WTC11 (cell line): ENCODE measurements around the gene HBE1. TPM values are rescaled to one million over a fixed set of nuclear protein-coding genes. Genes with fewer than 3 reads are reported as not detected.

Source experiments
- ATAC-seq: fragments of 200-7000 bp; cut with Tn5 transposase; 2 replicates; pipeline ENCODE4 v1.10.0; 2021; ENCODE audit warnings: mild to moderate bottlenecking, moderate library complexity
- CTCF ChIA-PET: fragments of 300-600 bp; sonication (Branson Sonifier 250); formaldehyde crosslinking; loops from one replicate; lab custom pipeline; 2021; ENCODE audit warnings: antibody characterized with exemption; lab: Charles Lee
- POLR2A ChIA-PET: fragments of 350-600 bp; sonication (Branson Sonifier 250); formaldehyde crosslinking; loops from one replicate; lab custom pipeline; 2021; ENCODE audit warnings: antibody characterized with exemption; lab: Charles Lee
- DNase-seq: peaks from one replicate; pipeline ENCODE4 v3.0.0; 2021; ENCODE audit warnings: low spot score
- H3K27ac Mint-ChIP-seq: 2 replicates; pipeline ENCODE4 v1.8.0; 2021; ENCODE audit warnings: mixed read lengths
- H3K27me3 Mint-ChIP-seq: 2 replicates; pipeline ENCODE4 v1.8.0; 2021; ENCODE audit warnings: low read depth, mild to moderate bottlenecking, moderate library complexity, mixed read lengths
- H3K36me3 Mint-ChIP-seq: 2 replicates; pipeline ENCODE4 v1.8.0; 2021; ENCODE audit warnings: mixed read lengths
- H3K4me1 Mint-ChIP-seq: 2 replicates; pipeline ENCODE4 v1.8.0; 2022; ENCODE audit warnings: mixed read lengths
- H3K4me3 Mint-ChIP-seq: 2 replicates; pipeline ENCODE4 v1.8.0; 2021; ENCODE audit warnings: mild to moderate bottlenecking, moderate library complexity, mixed read lengths
- H3K9me3 Mint-ChIP-seq: 2 replicates; pipeline ENCODE4 v1.8.0; 2021; ENCODE audit warnings: mixed read lengths
- IRF2 ChIP-seq: sonication (generic); formaldehyde crosslinking; IDR thresholded peaks from 2 replicates; pipeline ENCODE4 v1.8.0; 2022; ENCODE audit warnings: low read depth, missing genetic modification reagents, borderline replicate concordance
- NR3C1 ChIP-seq: sonication (generic); formaldehyde crosslinking; conservative IDR thresholded peaks from 2 replicates; pipeline ENCODE4 v1.8.1; 2023; ENCODE audit warnings: low read depth, mild to moderate bottlenecking, missing genetic modification reagents
- SMAD3 ChIP-seq: sonication (generic); formaldehyde crosslinking; IDR thresholded peaks from 2 replicates; pipeline ENCODE4 v1.8.0; 2022; ENCODE audit warnings: missing genetic modification reagents, mild to moderate bottlenecking, borderline replicate concordance
- TEAD1 ChIP-seq: sonication (generic); formaldehyde crosslinking; IDR thresholded peaks from 2 replicates; pipeline ENCODE4 v1.8.0; 2022; ENCODE audit warnings: mild to moderate bottlenecking, missing genetic modification reagents
- ZNF263 ChIP-seq: sonication (generic); formaldehyde crosslinking; IDR thresholded peaks from 2 replicates; pipeline ENCODE4 v1.8.1; 2022; ENCODE audit warnings: low read depth, mild to moderate bottlenecking, moderate library complexity, missing genetic modification reagents
- total RNA-seq: library from RNA; stranded (reverse); gene quantifications from 3 replicates; pipeline ENCODE4 v1.2.3, GENCODE V29; 2021
- TF ChIP-seq, protein P1 (sequence below): sonication (generic); formaldehyde crosslinking; IDR thresholded peaks from 2 replicates; pipeline ENCODE4 v1.8.0; 2023; ENCODE audit warnings: missing genetic modification reagents, mild to moderate bottlenecking, borderline replicate concordance
- TF ChIP-seq, protein P2 (sequence below): sonication (generic); formaldehyde crosslinking; IDR thresholded peaks from 2 replicates; pipeline ENCODE4 v1.8.1; 2022; ENCODE audit warnings: mild to moderate bottlenecking, missing genetic modification reagents, moderate library complexity, borderline replicate concordance
- TF ChIP-seq, protein P3 (sequence below): sonication (generic); formaldehyde crosslinking; IDR thresholded peaks from 2 replicates; pipeline ENCODE4 v1.8.1; 2022; ENCODE audit warnings: mild to moderate bottlenecking, moderate library complexity, missing genetic modification reagents
- TF ChIP-seq, protein P4 (sequence below): sonication (generic); formaldehyde crosslinking; conservative IDR thresholded peaks from 2 replicates; pipeline ENCODE4 v1.8.1; 2023; ENCODE audit warnings: mild to moderate bottlenecking, low read depth, missing genetic modification reagents, moderate library complexity
- TF ChIP-seq, protein P5 (sequence below): sonication (generic); formaldehyde crosslinking; IDR thresholded peaks from 2 replicates; pipeline ENCODE4 v1.8.0; 2022; ENCODE audit warnings: mild to moderate bottlenecking, missing genetic modification reagents
- TF ChIP-seq, protein P6 (sequence below): sonication (generic); formaldehyde crosslinking; IDR thresholded peaks from 2 replicates; pipeline ENCODE4 v1.8.1; 2022; ENCODE audit warnings: missing genetic modification reagents, borderline replicate concordance
- TF ChIP-seq, protein P7 (sequence below): fragments of 250-450 bp; sonication (Bioruptor Pico); IDR thresholded peaks from 2 replicates; pipeline ENCODE4 v2.1.2; 2022; ENCODE audit warnings: mild to moderate bottlenecking, moderate library complexity

The HBE1 gene
- total RNA-seq, 1 experiment from 2014 or later = 3.1 TPM

DNA sequence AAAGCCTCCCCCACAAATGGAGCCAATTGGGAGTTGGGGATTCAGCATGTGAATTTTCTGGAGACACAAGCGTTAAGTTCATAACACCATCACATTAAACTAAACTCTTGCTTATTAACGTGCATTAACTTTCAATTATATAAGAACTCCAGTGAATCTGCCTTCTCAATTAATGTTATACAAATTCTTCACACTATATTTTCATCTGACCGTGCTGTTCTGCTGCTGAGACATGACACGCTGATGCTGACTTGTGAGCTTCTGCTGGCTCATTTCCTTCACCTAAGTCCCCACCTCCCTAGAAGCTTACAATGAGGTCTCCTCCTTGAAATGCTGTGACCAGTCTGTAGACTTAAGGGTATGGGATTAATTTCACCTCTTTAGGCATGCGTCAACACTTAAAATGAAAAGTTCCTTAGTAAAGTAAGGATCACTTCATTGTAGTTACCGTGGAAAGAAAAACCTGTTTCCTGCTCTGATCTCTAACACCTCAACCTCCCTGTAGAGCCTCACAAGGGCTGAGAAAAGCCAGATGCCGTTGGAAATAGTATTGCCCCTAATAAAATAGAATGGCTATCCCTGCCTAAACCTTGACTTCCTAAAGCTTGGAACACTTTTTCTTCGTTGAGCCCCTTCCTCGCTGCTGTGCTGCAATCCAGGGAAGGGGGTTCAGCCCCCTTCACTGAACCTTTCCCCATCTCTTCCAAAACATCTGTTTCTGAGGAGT lies 17.4 kb downstream of the HBE1 start:
- Mint-ChIP-seq H3K9me3 (no peaks in the 10 kb centered on the region), H3K27me3 (peaks cover 26% of the 10 kb centered on the region), H3K4me3 (no peak overlapping the region), H3K27ac (no peak overlapping the region), H3K4me1 (peaks cover 6% of the 10 kb centered on the region), H3K36me3 (no peaks in the 10 kb centered on the region)
- POLR2A ChIA-PET = no interaction called here
- DNase-seq = no peak
- TF ChIP-seq, protein P1, sequence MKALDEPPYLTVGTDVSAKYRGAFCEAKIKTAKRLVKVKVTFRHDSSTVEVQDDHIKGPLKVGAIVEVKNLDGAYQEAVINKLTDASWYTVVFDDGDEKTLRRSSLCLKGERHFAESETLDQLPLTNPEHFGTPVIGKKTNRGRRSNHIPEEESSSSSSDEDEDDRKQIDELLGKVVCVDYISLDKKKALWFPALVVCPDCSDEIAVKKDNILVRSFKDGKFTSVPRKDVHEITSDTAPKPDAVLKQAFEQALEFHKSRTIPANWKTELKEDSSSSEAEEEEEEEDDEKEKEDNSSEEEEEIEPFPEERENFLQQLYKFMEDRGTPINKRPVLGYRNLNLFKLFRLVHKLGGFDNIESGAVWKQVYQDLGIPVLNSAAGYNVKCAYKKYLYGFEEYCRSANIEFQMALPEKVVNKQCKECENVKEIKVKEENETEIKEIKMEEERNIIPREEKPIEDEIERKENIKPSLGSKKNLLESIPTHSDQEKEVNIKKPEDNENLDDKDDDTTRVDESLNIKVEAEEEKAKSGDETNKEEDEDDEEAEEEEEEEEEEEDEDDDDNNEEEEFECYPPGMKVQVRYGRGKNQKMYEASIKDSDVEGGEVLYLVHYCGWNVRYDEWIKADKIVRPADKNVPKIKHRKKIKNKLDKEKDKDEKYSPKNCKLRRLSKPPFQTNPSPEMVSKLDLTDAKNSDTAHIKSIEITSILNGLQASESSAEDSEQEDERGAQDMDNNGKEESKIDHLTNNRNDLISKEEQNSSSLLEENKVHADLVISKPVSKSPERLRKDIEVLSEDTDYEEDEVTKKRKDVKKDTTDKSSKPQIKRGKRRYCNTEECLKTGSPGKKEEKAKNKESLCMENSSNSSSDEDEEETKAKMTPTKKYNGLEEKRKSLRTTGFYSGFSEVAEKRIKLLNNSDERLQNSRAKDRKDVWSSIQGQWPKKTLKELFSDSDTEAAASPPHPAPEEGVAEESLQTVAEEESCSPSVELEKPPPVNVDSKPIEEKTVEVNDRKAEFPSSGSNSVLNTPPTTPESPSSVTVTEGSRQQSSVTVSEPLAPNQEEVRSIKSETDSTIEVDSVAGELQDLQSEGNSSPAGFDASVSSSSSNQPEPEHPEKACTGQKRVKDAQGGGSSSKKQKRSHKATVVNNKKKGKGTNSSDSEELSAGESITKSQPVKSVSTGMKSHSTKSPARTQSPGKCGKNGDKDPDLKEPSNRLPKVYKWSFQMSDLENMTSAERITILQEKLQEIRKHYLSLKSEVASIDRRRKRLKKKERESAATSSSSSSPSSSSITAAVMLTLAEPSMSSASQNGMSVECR = no peak
- ATAC-seq = no peak
- CTCF ChIA-PET = no interaction called here

DNA sequence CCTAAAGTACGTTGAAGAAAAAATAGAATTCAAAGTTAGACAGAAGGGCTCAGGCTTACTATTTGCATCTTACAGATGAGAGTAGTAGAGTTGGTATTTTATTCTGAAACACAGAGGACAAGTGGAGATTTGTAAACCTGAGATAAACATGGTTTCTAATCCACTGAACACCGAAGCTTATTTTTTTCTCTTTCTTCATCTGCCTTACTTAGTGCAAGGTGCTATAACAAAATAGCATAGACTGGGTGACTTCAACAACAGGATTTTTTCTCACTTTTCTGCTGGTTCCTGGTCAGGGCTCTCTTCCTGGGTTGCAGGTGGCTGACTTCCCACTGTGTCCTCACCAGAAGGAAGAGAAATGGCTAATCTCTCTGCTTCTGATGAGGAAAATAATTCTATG lies 18.0 kb downstream of the HBE1 start:
- Mint-ChIP-seq H3K4me3 (no peak overlapping the region), H3K36me3 (no peaks in the 10 kb centered on the region), H3K27ac (no peak overlapping the region)
- ATAC-seq = no peak
- POLR2A ChIA-PET = no interaction called here
- CTCF ChIA-PET = no interaction called here
- no peak for DNase-seq
- TF ChIP-seq, protein P2, sequence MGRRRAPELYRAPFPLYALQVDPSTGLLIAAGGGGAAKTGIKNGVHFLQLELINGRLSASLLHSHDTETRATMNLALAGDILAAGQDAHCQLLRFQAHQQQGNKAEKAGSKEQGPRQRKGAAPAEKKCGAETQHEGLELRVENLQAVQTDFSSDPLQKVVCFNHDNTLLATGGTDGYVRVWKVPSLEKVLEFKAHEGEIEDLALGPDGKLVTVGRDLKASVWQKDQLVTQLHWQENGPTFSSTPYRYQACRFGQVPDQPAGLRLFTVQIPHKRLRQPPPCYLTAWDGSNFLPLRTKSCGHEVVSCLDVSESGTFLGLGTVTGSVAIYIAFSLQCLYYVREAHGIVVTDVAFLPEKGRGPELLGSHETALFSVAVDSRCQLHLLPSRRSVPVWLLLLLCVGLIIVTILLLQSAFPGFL = no peak
- TF ChIP-seq, protein P3, sequence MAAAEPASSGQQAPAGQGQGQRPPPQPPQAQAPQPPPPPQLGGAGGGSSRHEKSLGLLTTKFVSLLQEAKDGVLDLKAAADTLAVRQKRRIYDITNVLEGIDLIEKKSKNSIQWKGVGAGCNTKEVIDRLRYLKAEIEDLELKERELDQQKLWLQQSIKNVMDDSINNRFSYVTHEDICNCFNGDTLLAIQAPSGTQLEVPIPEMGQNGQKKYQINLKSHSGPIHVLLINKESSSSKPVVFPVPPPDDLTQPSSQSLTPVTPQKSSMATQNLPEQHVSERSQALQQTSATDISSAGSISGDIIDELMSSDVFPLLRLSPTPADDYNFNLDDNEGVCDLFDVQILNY = no peak
- TF ChIP-seq TEAD1 (CRISPR knock-in tag) (no peak), IRF2 (no peak), NR3C1 (no peak), ZNF263 (no peak), SMAD3 (CRISPR knock-in tag) (no peak)
- TF ChIP-seq, protein P4, sequence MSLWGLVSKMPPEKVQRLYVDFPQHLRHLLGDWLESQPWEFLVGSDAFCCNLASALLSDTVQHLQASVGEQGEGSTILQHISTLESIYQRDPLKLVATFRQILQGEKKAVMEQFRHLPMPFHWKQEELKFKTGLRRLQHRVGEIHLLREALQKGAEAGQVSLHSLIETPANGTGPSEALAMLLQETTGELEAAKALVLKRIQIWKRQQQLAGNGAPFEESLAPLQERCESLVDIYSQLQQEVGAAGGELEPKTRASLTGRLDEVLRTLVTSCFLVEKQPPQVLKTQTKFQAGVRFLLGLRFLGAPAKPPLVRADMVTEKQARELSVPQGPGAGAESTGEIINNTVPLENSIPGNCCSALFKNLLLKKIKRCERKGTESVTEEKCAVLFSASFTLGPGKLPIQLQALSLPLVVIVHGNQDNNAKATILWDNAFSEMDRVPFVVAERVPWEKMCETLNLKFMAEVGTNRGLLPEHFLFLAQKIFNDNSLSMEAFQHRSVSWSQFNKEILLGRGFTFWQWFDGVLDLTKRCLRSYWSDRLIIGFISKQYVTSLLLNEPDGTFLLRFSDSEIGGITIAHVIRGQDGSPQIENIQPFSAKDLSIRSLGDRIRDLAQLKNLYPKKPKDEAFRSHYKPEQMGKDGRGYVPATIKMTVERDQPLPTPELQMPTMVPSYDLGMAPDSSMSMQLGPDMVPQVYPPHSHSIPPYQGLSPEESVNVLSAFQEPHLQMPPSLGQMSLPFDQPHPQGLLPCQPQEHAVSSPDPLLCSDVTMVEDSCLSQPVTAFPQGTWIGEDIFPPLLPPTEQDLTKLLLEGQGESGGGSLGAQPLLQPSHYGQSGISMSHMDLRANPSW = no peak
- TF ChIP-seq, protein P5, sequence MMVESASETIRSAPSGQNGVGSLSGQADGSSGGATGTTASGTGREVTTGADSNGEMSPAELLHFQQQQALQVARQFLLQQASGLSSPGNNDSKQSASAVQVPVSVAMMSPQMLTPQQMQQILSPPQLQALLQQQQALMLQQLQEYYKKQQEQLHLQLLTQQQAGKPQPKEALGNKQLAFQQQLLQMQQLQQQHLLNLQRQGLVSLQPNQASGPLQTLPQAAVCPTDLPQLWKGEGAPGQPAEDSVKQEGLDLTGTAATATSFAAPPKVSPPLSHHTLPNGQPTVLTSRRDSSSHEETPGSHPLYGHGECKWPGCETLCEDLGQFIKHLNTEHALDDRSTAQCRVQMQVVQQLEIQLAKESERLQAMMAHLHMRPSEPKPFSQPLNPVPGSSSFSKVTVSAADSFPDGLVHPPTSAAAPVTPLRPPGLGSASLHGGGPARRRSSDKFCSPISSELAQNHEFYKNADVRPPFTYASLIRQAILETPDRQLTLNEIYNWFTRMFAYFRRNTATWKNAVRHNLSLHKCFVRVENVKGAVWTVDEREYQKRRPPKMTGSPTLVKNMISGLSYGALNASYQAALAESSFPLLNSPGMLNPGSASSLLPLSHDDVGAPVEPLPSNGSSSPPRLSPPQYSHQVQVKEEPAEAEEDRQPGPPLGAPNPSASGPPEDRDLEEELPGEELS (CRISPR knock-in tag) = no peak
- TF ChIP-seq, protein P6, sequence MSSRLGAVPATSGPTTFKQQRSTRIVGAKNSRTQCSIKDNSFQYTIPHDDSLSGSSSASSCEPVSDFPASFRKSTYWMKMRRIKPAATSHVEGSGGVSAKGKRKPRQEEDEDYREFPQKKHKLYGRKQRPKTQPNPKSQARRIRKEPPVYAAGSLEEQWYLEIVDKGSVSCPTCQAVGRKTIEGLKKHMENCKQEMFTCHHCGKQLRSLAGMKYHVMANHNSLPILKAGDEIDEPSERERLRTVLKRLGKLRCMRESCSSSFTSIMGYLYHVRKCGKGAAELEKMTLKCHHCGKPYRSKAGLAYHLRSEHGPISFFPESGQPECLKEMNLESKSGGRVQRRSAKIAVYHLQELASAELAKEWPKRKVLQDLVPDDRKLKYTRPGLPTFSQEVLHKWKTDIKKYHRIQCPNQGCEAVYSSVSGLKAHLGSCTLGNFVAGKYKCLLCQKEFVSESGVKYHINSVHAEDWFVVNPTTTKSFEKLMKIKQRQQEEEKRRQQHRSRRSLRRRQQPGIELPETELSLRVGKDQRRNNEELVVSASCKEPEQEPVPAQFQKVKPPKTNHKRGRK = no peak
- TF ChIP-seq, protein P7, sequence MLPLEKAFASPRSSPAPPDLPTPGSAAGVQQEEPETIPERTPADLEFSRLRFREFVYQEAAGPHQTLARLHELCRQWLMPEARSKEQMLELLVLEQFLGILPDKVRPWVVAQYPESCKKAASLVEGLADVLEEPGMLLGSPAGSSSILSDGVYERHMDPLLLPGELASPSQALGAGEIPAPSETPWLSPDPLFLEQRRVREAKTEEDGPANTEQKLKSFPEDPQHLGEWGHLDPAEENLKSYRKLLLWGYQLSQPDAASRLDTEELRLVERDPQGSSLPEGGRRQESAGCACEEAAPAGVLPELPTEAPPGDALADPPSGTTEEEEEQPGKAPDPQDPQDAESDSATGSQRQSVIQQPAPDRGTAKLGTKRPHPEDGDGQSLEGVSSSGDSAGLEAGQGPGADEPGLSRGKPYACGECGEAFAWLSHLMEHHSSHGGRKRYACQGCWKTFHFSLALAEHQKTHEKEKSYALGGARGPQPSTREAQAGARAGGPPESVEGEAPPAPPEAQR (CRISPR knock-in tag) = no peak
- TF ChIP-seq, all 79 proteins: peak for 0
- Mint-ChIP-seq H3K9me3 (no peaks in the 10 kb centered on the region), H3K27me3 (peaks cover 23% of the 10 kb centered on the region), H3K4me1 (peaks cover 2% of the 10 kb centered on the region)
